Mucosa of stomach (tissue), 1 donor: Measurements from ENCODE around the gene RIPOR2.

ENCODE experiments used
- H3K27me3 ChIP-seq: one replicate; pipeline ENCODE4 v1.7.0; 2013; ENCODE audit warnings: mild to moderate bottlenecking, low read length; ENCODE audit not compliant: control insufficient read depth, insufficient read depth
- H3K36me3 ChIP-seq: one replicate; pipeline ENCODE4 v1.7.0; 2013; ENCODE audit warnings: low read length; ENCODE audit not compliant: control insufficient read depth, insufficient read depth
- H3K4me1 ChIP-seq: one replicate; pipeline ENCODE4 v1.7.0; 2013; ENCODE audit warnings: mild to moderate bottlenecking, low read length; ENCODE audit not compliant: control insufficient read depth, insufficient read depth
- H3K4me3 ChIP-seq: one replicate; pipeline ENCODE4 v1.7.0; 2013; ENCODE audit warnings: low read length
- H3K9ac ChIP-seq: one replicate; pipeline ENCODE4 v1.7.0; 2013; ENCODE audit warnings: mild to moderate bottlenecking, low read length, moderate library complexity
- H3K9me3 ChIP-seq: one replicate; pipeline ENCODE4 v1.7.0; 2013; ENCODE audit warnings: mild to moderate bottlenecking, low read length, moderate library complexity; ENCODE audit not compliant: control insufficient read depth
- donor health status: Pancreatic carcinoma.

The RIPOR2 gene

DNA sequence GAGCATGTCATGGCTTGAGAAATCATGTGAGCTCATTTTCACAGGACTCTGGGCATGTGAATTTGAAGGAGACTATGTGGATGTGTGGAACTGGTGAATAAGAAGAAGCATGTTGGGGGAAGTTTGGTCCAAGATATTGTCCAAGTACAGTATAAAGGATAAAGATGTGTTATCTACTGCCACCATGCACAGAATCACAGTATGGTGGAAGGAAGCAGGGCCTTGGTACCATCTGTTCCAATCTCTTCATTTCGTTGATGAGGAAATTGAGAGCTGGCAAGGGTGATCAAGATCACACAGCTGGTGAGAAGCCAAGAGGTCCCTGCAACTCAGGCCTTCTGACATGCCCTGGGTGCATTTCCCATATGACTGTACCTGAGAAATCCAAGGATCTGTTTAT lies 31.5 kb upstream of the RIPOR2 start:
- H3K4me1 ChIP-seq, result peaks cover 8% of the 10 kb centered on the region
- H3K27me3 ChIP-seq, result no peaks in the 10 kb centered on the region
- H3K9me3 ChIP-seq, result no peaks in the 10 kb centered on the region
- H3K4me3 ChIP-seq, result no peak overlapping the region
- H3K36me3 ChIP-seq, result no peaks in the 10 kb centered on the region
- no peak overlapping the region for H3K9ac ChIP-seq

- no peaks in the 10 kb centered on the region for H3K27me3 ChIP-seq
- no peaks in the 10 kb centered on the region for H3K9me3 ChIP-seq
- no peaks in the 10 kb centered on the region for H3K36me3 ChIP-seq
- no peak overlapping the region for H3K9ac ChIP-seq
- H3K4me1 ChIP-seq, result peaks cover 8% of the 10 kb centered on the region
- no peak overlapping the region for H3K4me3 ChIP-seq
Measured at GRCh38 chr6:24966381-24966780, 30.6 kb upstream of the RIPOR2 start.

- Histone ChIP-seq H3K27me3 (no peaks in the 10 kb centered on the region), H3K4me3 (no peak overlapping the region), H3K4me1 (peaks cover 12% of the 10 kb centered on the region), H3K36me3 (no peaks in the 10 kb centered on the region), H3K9ac (no peak overlapping the region), H3K9me3 (no peaks in the 10 kb centered on the region)
Measured at GRCh38 chr6:24963887-24964570, 28.3 kb upstream of the RIPOR2 start.

GRCh38 chr6:24963339-24963738 lies 27.6 kb upstream of the RIPOR2 start:
- Histone ChIP-seq H3K36me3 (no peaks in the 10 kb centered on the region), H3K9ac (no peak overlapping the region), H3K4me3 (no peak overlapping the region), H3K9me3 (no peaks in the 10 kb centered on the region), H3K4me1 (peaks cover 12% of the 10 kb centered on the region), H3K27me3 (no peaks in the 10 kb centered on the region)

- no peaks in the 10 kb centered on the region for H3K27me3 ChIP-seq
- H3K9ac ChIP-seq, result no peak overlapping the region
- no peaks in the 10 kb centered on the region for H3K9me3 ChIP-seq
- H3K4me3 ChIP-seq, result no peak overlapping the region
- H3K4me1 ChIP-seq, result peaks cover 12% of the 10 kb centered on the region
- no peaks in the 10 kb centered on the region for H3K36me3 ChIP-seq
Measured at GRCh38 chr6:24961852-24962251, 26.1 kb upstream of the RIPOR2 start.

DNA sequence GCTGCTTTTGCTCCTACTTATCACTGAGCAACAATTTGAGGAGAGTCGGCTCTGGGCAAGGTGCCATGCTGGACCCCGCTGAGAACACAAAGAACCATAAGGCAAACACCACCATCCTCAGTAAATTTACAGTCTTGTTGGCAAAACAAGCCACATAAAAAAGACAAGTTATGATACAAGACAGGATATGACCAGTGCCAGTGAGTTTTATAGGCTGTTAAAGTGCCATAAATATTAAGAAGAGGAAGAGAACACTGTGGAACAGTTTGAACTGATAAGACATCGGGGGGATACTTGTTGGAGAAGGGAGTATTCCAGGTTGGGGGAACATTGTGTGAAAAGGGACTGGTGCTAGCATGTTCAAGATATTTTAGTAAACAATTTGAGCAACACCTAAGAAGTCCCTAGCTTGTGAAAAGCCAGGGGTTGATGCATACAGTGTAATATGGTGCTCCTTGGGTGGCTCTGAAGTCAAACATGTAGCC lies 25.3 kb upstream of the RIPOR2 start:
- Histone ChIP-seq H3K4me3 (no peak overlapping the region), H3K9me3 (no peaks in the 10 kb centered on the region), H3K4me1 (peaks cover 12% of the 10 kb centered on the region), H3K36me3 (no peaks in the 10 kb centered on the region), H3K27me3 (no peaks in the 10 kb centered on the region), H3K9ac (no peak overlapping the region)

DNA sequence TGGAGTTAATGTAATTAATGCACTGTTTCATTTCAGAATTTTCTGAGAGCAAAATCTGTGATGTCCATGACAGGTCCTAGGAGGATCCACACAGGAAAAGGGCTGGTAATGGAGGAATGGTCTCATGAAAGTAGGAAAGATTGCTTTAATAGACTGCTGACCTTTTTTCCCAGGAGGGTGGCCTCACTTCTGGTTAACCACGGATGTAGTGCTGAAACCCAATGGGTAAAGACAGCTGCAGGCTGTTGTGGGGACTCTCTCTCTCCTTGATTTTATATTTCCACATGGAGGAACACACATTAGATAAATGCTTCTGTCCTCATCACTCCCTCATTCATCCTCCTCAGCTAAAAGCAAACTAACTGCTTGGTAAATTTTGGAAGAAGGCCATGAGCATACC lies 23.6 kb upstream of the RIPOR2 start:
- Histone ChIP-seq H3K27me3 (no peaks in the 10 kb centered on the region), H3K36me3 (no peaks in the 10 kb centered on the region), H3K9ac (no peak overlapping the region), H3K9me3 (no peaks in the 10 kb centered on the region), H3K4me1 (peaks cover 12% of the 10 kb centered on the region), H3K4me3 (no peak overlapping the region)

- Histone ChIP-seq H3K36me3 (no peaks in the 10 kb centered on the region), H3K4me1 (peaks cover 4% of the 10 kb centered on the region), H3K4me3 (no peak overlapping the region), H3K27me3 (no peaks in the 10 kb centered on the region), H3K9me3 (no peaks in the 10 kb centered on the region), H3K9ac (no peak overlapping the region)
Measured at GRCh38 chr6:24957199-24957598, 21.4 kb upstream of the RIPOR2 start.

- Histone ChIP-seq H3K9ac (no peak overlapping the region), H3K4me3 (no peak overlapping the region), H3K9me3 (no peaks in the 10 kb centered on the region), H3K4me1 (peaks cover 5% of the 10 kb centered on the region), H3K27me3 (no peaks in the 10 kb centered on the region), H3K36me3 (no peaks in the 10 kb centered on the region)
Measured at GRCh38 chr6:24953726-24954125, 18.0 kb upstream of the RIPOR2 start.

- Histone ChIP-seq H3K27me3 (no peaks in the 10 kb centered on the region), H3K9me3 (no peaks in the 10 kb centered on the region), H3K4me1 (peaks cover 5% of the 10 kb centered on the region), H3K4me3 (no peak overlapping the region), H3K36me3 (no peaks in the 10 kb centered on the region), H3K9ac (no peak overlapping the region)
Measured at GRCh38 chr6:24951811-24952299, 16.1 kb upstream of the RIPOR2 start.

- H3K4me3 ChIP-seq, result no peak overlapping the region
- no peaks in the 10 kb centered on the region for H3K9me3 ChIP-seq
- no peaks in the 10 kb centered on the region for H3K36me3 ChIP-seq
- H3K9ac ChIP-seq, result no peak overlapping the region
- H3K4me1 ChIP-seq, result peaks cover 5% of the 10 kb centered on the region
- H3K27me3 ChIP-seq, result no peaks in the 10 kb centered on the region
Measured at GRCh38 chr6:24950218-24950941, 14.6 kb upstream of the RIPOR2 start.

GRCh38 chr6:24949020-24949569 lies 13.3 kb upstream of the RIPOR2 start:
- Histone ChIP-seq H3K27me3 (no peaks in the 10 kb centered on the region), H3K36me3 (no peaks in the 10 kb centered on the region), H3K9me3 (no peaks in the 10 kb centered on the region), H3K4me3 (no peak overlapping the region), H3K9ac (no peak overlapping the region), H3K4me1 (peaks cover 5% of the 10 kb centered on the region)
